Testis (tissue), 2 donors: ENCODE results near the gene KRTAP19-8.

Source experiments
- POLR2A ChIP-seq: fragments of 450-650 bp; IDR thresholded peaks from one replicate; pipeline ENCODE4 v1.6.1; 2017; ENCODE audit warnings: antibody characterized with exemption, mild to moderate bottlenecking, moderate library complexity
- TF ChIP-seq, protein P1 (sequence below), 3 experiments: fragments of 450-650 bp in 2 of 3; fragments of 200-600 bp in 1 of 3; sonication (generic) in 1 of 3; IDR thresholded peaks; one replicate each; pipeline ENCODE4 v1.5.1; 2016 to 2019; ENCODE audit warnings: antibody characterized with exemption in 3 of 3, mild to moderate bottlenecking in 2 of 3, moderate library complexity in 1 of 3

DNA sequence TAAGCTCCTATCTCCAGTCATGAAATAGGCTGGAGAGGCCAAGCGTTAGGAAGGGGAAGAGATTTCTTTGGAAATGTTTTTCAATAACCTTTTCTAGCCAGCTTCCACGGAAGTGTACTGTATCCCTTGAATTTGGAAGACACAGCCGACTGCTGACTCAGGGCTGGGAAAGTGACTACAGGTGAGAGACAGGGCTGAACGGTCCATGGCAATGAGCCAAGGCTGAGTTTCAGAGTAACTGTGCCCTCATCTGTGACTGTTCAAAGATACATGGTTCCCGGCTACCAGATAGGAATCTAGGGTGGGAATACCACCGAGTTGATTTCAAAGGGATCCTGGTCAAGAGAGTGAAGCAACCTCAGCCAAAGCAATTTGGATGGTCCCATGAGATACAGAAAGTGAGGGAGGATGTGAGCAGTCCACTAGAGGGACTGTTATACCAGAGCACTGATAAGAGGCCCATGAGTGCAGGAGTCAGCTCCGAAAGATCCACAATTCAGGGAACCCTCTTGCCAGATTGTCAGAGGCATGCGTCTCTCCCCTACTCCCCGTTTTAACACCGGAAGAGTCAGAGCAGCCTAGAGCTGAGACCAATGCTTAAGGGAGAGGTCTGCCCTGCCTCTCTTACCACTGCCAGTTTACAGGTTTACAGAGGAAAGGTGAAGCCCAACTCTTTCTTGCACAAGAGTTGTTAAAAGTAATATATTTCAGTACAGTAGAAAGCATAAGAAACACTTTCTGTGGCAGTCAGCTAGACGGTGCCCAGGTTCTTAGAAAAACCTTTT, 3.2 kb upstream of the KRTAP19-8 start:
- no peak for TF ChIP-seq POLR2A
- TF ChIP-seq, protein P1, sequence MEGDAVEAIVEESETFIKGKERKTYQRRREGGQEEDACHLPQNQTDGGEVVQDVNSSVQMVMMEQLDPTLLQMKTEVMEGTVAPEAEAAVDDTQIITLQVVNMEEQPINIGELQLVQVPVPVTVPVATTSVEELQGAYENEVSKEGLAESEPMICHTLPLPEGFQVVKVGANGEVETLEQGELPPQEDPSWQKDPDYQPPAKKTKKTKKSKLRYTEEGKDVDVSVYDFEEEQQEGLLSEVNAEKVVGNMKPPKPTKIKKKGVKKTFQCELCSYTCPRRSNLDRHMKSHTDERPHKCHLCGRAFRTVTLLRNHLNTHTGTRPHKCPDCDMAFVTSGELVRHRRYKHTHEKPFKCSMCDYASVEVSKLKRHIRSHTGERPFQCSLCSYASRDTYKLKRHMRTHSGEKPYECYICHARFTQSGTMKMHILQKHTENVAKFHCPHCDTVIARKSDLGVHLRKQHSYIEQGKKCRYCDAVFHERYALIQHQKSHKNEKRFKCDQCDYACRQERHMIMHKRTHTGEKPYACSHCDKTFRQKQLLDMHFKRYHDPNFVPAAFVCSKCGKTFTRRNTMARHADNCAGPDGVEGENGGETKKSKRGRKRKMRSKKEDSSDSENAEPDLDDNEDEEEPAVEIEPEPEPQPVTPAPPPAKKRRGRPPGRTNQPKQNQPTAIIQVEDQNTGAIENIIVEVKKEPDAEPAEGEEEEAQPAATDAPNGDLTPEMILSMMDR (IDR thresholded peaks at IDR 0.05) = no peak
